GM23338 (cell line): ENCODE results near the gene SYT5. TPM values are rescaled to one million over a fixed set of nuclear protein-coding genes. Genes with fewer than 3 reads are reported as not detected.

Experiments
- ATAC-seq: fragments of 200-7000 bp; cut with Tn5 transposase; 3 replicates; pipeline ENCODE4 v1.9.1; 2020
- DNase-seq: peaks from one replicate; pipeline ENCODE4 v3.0.0-alpha.2; 2015; ENCODE audit warnings: low spot score
- H2AFZ ChIP-seq: fragments of 200-600 bp; sonication (generic); 2 replicates; pipeline ENCODE4 v1.8.0; 2016; ENCODE audit warnings: antibody characterized with exemption, mild to moderate bottlenecking, moderate library complexity
- H3F3A ChIP-seq: fragments of 200-600 bp; sonication (generic); replicated peaks from 2 replicates; pipeline ENCODE4 v1.8.0; 2017; ENCODE audit warnings: antibody characterized with exemption, mixed run types, low read depth
- H3K27ac ChIP-seq: fragments of 200-600 bp; sonication (generic); 2 replicates; pipeline ENCODE4 v1.6.1; 2016; ENCODE audit warnings: low read depth
- H3K27me3 ChIP-seq: fragments of 200-600 bp; sonication (generic); 2 replicates; pipeline ENCODE4 v1.8.0; 2016; ENCODE audit warnings: mild to moderate bottlenecking, mixed run types, moderate library complexity; ENCODE audit not compliant: insufficient read depth
- H3K36me3 ChIP-seq: fragments of 200-600 bp; sonication (generic); 2 replicates; pipeline ENCODE4 v1.8.0; 2016; ENCODE audit warnings: mild to moderate bottlenecking; ENCODE audit not compliant: insufficient read depth
- H3K4me1 ChIP-seq: fragments of 200-600 bp; sonication (generic); 2 replicates; pipeline ENCODE4 v1.8.0; 2016; ENCODE audit warnings: mild to moderate bottlenecking, moderate library complexity; ENCODE audit not compliant: insufficient read depth
- H3K4me2 ChIP-seq: fragments of 200-600 bp; sonication (generic); 2 replicates; pipeline ENCODE4 v1.7.1; 2017; ENCODE audit warnings: mixed run types
- H3K4me3 ChIP-seq: fragments of 200-600 bp; sonication (generic); 2 replicates; pipeline ENCODE4 v1.6.1; 2016; ENCODE audit warnings: mixed run types
- H3K79me2 ChIP-seq: fragments of 200-600 bp; sonication (generic); replicated peaks from 2 replicates; pipeline ENCODE4 v1.8.0; 2017; ENCODE audit warnings: mild to moderate bottlenecking; ENCODE audit not compliant: insufficient read depth
- H3K9me2 ChIP-seq: fragments of 200-600 bp; sonication (generic); 2 replicates; pipeline ENCODE4 v1.8.0; 2017; ENCODE audit not compliant: insufficient read depth
- H4K20me1 ChIP-seq: fragments of 200-600 bp; sonication (generic); replicated peaks from 2 replicates; pipeline ENCODE4 v1.8.0; 2017; ENCODE audit warnings: mild to moderate bottlenecking; ENCODE audit not compliant: insufficient read depth
- H3K27ac Mint-ChIP-seq: 2 replicates; pipeline ENCODE4 v1.8.0; 2020; ENCODE audit warnings: inconsistent platforms, mild to moderate bottlenecking, moderate library complexity, mixed read lengths
- H3K27me3 Mint-ChIP-seq: 3 replicates; pipeline ENCODE4 v1.8.0; 2022; ENCODE audit warnings: low read depth, mild to moderate bottlenecking, moderate library complexity, mixed read lengths, inconsistent platforms; ENCODE audit not compliant: insufficient read depth, poor library complexity
- H3K36me3 Mint-ChIP-seq: 3 replicates; pipeline ENCODE4 v1.8.0; 2021; ENCODE audit warnings: low read depth, mild to moderate bottlenecking, inconsistent platforms, moderate library complexity, mixed read lengths
- H3K4me1 Mint-ChIP-seq: 3 replicates; pipeline ENCODE4 v1.8.0; 2020; ENCODE audit warnings: mild to moderate bottlenecking, inconsistent platforms, mixed read lengths
- H3K4me3 Mint-ChIP-seq: 3 replicates; pipeline ENCODE4 v1.8.0; 2021; ENCODE audit warnings: moderate library complexity, mild to moderate bottlenecking, inconsistent platforms, mixed read lengths
- H3K9me3 Mint-ChIP-seq: 3 replicates; pipeline ENCODE4 v1.8.0; 2020; ENCODE audit warnings: moderate library complexity, mild to moderate bottlenecking, inconsistent platforms, mixed read lengths
- ETS1 ChIP-seq: IDR thresholded peaks from 2 replicates; pipeline ENCODE4 v1.6.1; 2016; ENCODE audit warnings: antibody characterized with exemption
- EZH2 ChIP-seq: fragments of 200-600 bp; sonication (generic); IDR thresholded peaks from one replicate; pipeline ENCODE4 v1.8.0; 2017; ENCODE audit warnings: antibody characterized with exemption, mild to moderate bottlenecking, low read depth; ENCODE audit not compliant: unreplicated experiment
- EZH2phosphoT487 ChIP-seq: fragments of 200-600 bp; sonication (generic); IDR thresholded peaks from one replicate; pipeline ENCODE4 v1.8.1; 2018; ENCODE audit warnings: antibody characterized with exemption; ENCODE audit not compliant: unreplicated experiment
- JUNB ChIP-seq: IDR thresholded peaks from one replicate; pipeline ENCODE4 v1.6.1; 2016; ENCODE audit warnings: antibody characterized with exemption; ENCODE audit not compliant: unreplicated experiment
- NANOG ChIP-seq: IDR thresholded peaks from 2 replicates; pipeline ENCODE4 v1.6.1; 2016; ENCODE audit warnings: antibody characterized with exemption, borderline replicate concordance
- POLR2AphosphoS5 ChIP-seq: IDR thresholded peaks from 2 replicates; pipeline ENCODE4 v1.6.1; 2016; ENCODE audit warnings: antibody characterized with exemption, low read depth
- STAT1 ChIP-seq: IDR thresholded peaks from one replicate; pipeline ENCODE4 v1.6.1; 2016; ENCODE audit warnings: antibody characterized with exemption; ENCODE audit not compliant: unreplicated experiment
- ZNF331 ChIP-seq: fragments of 250-450 bp; sonication (Bioruptor Pico); IDR thresholded peaks from 2 replicates; pipeline ENCODE4 v1.5.0; 2020; ENCODE audit warnings: low read depth, mild to moderate bottlenecking, moderate library complexity
- ZNF462 ChIP-seq: fragments of 250-450 bp; sonication (Bioruptor Pico); IDR thresholded peaks from 2 replicates; pipeline ENCODE4 v1.5.0; 2020; ENCODE audit warnings: mild to moderate bottlenecking, moderate library complexity
- polyA plus RNA-seq: library from polyadenylated mRNA; unstranded; fragments of >200 nt; fragmentation: Nextera tagmentation; extraction: Ambion mirVana; gene quantifications from 2 replicates; pipeline ENCODE4 v1.2.1, GENCODE V29; 2016
- total RNA-seq: library from RNA; depleted of rRNA; stranded (reverse); fragments of >200 nt; shearing (Covaris generic); gene quantifications from 2 replicates; pipeline ENCODE4 v1.2.3, GENCODE V29; 2014
- TF ChIP-seq, protein P1 (sequence below): IDR thresholded peaks from one replicate; pipeline ENCODE4 v1.6.1; 2018; ENCODE audit warnings: antibody characterized with exemption; ENCODE audit not compliant: unreplicated experiment
- TF ChIP-seq, protein P2 (sequence below), 2 experiments: fragments of 200-600 bp in 1 of 2; sonication (generic) in 1 of 2; conservative IDR thresholded peaks; 2 replicates each; pipeline versions ENCODE4 v1.5.1 to v1.6.1; 2016 to 2017; ENCODE audit warnings: antibody characterized with exemption in 2 of 2, low read depth in 2 of 2, mild to moderate bottlenecking in 2 of 2, moderate library complexity in 1 of 2

The SYT5 gene
- total and polyA plus RNA-seq, 2 experiments from 2014 or later, result 2.1 to 4.7 TPM

DNA sequence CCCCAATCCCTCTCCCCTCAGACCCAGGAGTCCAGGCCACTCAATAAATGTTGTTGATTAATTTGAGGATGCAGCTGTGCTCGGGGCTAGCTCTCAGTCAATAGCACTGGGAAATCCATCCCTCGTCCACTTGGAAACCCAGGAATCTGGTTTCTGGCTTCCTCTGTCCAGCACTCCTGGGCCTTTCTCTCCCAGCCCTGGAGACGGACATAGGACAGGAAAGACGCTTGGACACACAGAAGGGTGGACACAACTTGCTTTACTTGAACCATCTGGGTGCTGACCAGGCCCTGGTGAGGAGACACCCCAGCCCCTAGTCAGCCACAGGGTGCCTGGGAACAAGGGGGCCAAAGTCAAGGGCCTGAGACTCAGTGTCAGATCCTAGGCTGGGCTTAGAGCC, 21.7 kb downstream of the SYT5 start:
- Histone ChIP-seq H3K27ac (no peak overlapping the region), H4K20me1 (no peaks in the 10 kb centered on the region), H2AFZ (no peak overlapping the region), H3F3A (0 out of 2 replicates have a peak, but pooled peaks cover 3% of the 10 kb centered on the region), H3K36me3 (no peaks in the 10 kb centered on the region), H3K9me2 (no peaks in the 10 kb centered on the region), H3K4me2 (no peak overlapping the region), H3K4me1 (peaks cover 30% of the 10 kb centered on the region), H3K27me3 (peaks cover 29% of the 10 kb centered on the region), H3K4me3 (no peak overlapping the region), H3K79me2 (no peaks in the 10 kb centered on the region)
- no peak for ATAC-seq
- DNase-seq, result no peak
- peaks cover 45% of the 10 kb centered on the region for H3K27me3 Mint-ChIP-seq
- peaks cover 2% of the 10 kb centered on the region for H3K9me3 Mint-ChIP-seq
- peaks cover 12% of the 10 kb centered on the region for H3K36me3 Mint-ChIP-seq
- H3K4me1 Mint-ChIP-seq, result peaks cover 21% of the 10 kb centered on the region
- no peak for TF ChIP-seq POLR2AphosphoS5
- no peak for TF ChIP-seq JUNB
- TF ChIP-seq ZNF331, result no peak
- no peak for TF ChIP-seq EZH2
- no peak for TF ChIP-seq ETS1
- TF ChIP-seq NANOG, result no peak
- TF ChIP-seq ZNF462 (CRISPR knock-in tag), result no peak
- TF ChIP-seq, protein P1, sequence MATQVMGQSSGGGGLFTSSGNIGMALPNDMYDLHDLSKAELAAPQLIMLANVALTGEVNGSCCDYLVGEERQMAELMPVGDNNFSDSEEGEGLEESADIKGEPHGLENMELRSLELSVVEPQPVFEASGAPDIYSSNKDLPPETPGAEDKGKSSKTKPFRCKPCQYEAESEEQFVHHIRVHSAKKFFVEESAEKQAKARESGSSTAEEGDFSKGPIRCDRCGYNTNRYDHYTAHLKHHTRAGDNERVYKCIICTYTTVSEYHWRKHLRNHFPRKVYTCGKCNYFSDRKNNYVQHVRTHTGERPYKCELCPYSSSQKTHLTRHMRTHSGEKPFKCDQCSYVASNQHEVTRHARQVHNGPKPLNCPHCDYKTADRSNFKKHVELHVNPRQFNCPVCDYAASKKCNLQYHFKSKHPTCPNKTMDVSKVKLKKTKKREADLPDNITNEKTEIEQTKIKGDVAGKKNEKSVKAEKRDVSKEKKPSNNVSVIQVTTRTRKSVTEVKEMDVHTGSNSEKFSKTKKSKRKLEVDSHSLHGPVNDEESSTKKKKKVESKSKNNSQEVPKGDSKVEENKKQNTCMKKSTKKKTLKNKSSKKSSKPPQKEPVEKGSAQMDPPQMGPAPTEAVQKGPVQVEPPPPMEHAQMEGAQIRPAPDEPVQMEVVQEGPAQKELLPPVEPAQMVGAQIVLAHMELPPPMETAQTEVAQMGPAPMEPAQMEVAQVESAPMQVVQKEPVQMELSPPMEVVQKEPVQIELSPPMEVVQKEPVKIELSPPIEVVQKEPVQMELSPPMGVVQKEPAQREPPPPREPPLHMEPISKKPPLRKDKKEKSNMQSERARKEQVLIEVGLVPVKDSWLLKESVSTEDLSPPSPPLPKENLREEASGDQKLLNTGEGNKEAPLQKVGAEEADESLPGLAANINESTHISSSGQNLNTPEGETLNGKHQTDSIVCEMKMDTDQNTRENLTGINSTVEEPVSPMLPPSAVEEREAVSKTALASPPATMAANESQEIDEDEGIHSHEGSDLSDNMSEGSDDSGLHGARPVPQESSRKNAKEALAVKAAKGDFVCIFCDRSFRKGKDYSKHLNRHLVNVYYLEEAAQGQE, result no peak
- no peak for TF ChIP-seq EZH2phosphoT487
- TF ChIP-seq, protein P2, sequence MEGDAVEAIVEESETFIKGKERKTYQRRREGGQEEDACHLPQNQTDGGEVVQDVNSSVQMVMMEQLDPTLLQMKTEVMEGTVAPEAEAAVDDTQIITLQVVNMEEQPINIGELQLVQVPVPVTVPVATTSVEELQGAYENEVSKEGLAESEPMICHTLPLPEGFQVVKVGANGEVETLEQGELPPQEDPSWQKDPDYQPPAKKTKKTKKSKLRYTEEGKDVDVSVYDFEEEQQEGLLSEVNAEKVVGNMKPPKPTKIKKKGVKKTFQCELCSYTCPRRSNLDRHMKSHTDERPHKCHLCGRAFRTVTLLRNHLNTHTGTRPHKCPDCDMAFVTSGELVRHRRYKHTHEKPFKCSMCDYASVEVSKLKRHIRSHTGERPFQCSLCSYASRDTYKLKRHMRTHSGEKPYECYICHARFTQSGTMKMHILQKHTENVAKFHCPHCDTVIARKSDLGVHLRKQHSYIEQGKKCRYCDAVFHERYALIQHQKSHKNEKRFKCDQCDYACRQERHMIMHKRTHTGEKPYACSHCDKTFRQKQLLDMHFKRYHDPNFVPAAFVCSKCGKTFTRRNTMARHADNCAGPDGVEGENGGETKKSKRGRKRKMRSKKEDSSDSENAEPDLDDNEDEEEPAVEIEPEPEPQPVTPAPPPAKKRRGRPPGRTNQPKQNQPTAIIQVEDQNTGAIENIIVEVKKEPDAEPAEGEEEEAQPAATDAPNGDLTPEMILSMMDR (conservative IDR thresholded peaks at IDR 0.05; ENCODE audit: low read depth in 2 of 2), result no peak
- no peak for TF ChIP-seq STAT1
- H3K4me3 Mint-ChIP-seq, result peak overlapping the region; percentile 13; the same call in 1 of the 3 replicates
- no peak overlapping the region for H3K27ac Mint-ChIP-seq
